Measurements from ENCODE around the gene ZBTB16.

ZBTB16 gene

DNA sequence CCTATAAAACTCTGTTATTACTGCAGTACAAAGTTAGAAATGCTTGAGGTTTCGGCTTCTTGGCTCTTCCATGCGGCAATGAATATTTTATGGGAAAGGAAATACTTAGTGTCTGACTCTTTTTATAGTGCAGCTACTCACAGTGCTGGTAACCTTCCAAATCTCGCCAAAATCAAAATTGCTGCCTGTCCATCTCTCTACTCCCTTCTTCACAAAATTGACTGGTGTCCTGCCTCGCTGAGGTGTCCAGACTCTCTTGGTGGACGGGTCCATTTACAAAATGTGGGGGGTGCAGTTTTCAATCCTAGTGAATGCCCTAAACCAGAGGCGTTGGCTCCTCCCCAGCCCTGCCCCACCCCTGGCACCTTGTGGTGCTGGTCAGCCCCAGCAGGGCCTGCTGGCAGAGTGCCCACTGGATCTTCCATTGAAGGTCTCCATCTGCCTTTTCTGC is 73.5 kb downstream of the ZBTB16 start:
- DNase-seq = no peak

DNA sequence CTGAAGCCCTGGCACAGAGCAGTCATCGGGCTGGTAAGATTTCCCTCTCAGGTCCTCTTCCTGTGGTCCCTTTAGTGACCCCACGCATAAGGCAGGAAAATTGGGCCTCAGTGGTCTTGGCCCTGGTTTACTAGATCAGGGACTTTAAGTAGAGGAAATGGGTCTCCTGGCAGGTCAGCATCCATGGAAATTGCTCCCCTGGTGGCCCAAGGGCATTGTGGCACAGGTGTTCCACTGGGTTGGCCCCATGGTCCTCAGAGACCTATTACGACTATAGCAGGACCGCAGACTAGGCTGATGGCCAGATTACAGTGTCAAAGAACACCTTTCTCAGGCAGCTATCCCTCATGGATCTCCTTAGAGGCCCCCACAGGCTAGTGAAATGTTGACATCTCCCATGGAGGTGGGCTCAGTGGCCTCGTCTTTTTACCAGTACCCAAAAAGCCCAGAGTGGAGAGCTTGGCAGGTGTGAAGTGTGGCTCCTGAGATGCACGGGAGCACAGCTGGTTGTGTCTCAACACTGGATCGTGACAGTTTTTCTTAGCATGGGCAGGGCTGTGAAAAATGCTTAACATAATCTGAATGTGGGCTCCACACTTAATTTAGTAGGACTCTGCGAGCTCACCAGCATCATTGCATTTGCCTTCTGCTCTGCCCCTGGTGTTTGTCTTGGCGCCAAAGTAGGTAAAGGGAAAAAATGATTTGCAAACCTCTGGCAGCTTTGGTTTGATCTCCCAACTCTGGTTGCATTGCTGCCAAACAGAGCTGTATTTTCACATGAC is 74.2 kb downstream of the ZBTB16 start:
- no peak for DNase-seq

DNA sequence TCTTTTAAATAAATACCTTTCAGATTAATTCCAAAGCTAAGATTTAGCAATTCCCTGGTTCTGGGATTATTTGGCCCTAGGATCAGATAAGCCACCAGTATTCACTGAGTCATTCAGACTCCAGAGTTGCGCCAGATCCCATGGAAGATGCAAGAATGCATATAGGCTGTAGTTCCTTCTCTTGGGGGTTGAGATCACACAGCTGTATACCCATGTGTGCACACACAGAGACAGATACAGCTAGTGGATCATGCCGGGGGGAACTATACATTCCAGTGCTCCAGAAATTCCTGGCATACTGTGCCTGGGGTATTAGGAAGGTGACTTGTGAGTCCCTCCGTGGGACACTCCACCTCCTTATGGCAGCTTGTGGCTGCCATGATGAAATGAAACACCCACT is 75.4 kb downstream of the ZBTB16 start:
- no peak for DNase-seq

DNA sequence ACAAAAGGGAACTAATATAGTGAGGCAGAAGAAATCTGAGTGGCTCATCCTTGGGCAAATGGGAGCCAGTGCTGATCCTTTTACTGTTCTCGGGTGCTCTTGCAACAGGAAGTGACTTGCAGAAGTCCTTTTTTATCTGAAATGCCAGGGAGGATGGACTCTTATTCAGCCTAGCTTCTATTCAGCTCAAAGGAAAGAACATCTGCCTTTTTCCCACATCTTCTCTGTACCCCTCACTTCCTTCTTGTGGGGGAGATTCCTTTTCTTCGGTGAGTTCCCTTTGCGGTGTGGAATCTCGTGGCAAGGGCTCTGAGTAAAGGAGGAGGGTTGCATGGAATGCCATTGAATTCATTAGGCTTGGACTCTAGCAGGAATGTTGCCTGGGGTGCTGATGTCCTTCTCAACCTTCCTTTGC is 76.2 kb downstream of the ZBTB16 start:
- DNase-seq = no peak

DNA sequence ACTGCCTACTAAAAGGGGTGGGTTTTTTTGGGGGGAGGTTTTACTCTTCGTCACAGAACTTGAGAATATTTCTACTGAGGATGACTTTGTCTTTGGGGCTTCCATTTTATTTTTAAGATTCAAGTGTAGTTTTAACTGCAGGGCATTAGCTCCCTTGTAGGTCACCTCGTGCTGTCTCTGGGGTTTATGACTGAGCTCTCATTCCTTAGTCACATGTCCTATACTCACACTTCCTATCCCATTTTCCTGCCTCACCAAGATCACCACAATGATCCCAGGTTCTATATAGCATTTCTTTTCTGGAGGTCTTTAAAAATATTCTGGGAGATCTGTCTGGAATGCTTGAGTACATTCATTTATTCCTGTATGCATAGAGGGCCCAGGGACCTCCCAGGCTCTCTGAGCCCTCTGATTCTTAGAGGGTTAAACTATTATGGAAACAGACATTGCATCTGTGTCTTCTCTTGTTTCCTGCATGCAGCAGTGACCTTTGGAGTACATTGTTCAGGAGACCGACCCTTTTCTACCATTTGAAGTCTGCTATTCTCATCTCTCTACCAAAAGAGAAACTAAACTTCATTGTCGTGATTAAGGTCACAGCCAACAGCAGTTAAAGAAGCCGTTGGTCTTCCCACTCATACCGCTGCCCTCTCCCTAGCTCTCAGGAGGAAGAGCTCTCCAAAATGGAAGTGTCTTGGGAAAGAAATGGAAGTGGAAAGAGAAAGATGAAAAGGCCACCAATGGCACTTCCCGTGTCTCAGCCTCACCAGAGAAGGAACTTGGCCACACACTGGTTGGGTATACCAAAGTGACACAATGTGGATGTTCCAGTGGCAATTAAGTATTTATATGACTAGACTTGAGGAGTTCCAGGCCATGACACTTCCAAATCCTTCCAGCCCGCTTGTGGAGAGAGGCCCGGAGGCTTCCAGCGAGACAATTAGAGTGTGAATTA is 77.5 kb downstream of the ZBTB16 start:
- DNase-seq = no peak

DNA sequence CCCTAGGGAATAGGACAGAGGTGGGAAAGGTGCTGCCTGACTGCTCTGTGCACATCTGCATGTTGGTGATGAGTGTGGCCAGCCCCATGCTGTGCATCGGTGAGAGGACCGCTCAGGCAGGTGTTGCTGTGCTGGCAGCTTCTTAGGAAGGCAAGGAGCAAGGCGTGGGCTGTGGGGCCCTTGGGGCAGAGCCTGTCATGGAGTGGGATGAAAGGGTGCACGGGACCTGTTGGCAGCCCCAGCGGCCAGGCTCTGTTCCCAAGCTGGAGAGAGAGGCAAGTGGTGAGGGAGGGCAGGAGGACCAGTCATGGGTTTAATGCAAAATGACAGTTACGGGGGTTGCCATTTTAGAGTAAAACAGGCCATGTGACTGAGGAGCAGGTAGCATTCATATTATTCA is 78.3 kb downstream of the ZBTB16 start:
- DNase-seq = no peak

DNA sequence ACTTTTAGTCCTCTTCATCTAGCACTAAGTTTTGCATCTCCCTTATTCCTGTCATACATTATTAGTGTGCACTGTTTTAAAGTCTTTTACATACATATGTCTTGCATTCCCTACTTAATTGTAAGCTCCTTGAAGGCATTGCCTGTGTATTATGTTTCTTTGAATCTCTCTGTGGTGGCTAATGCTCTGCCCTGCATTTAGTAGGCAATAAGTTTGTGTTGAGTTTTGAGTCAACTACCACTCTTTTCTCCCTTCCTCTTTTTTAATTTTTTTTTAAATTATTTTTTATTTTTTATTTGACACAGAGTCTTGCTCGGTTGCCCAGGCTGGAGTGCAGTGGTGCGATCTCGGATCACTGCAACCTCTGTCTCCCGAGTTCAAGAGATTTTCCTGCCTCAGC is 78.9 kb downstream of the ZBTB16 start:
- DNase-seq = no peak

DNA sequence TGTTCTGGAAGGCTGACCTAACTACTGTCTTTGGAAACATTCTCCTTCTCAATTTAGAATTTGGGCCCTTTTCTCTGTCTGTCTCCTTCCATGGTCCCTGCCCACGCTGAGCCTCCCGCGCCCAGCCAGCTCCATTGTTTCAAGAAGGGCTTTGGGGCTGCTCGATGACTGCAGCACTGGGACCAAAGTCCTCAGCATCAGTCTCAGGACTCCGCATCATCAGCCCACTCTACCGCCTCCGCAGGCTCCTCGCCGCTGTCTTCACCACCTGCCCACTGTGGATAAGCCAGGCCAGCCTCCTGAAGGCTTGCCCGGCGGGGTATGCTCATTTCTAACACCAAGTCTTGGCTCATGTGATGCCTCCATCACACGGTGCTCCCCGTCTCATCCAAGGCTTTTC is 81.3 kb downstream of the ZBTB16 start:
- no peak for DNase-seq

DNA sequence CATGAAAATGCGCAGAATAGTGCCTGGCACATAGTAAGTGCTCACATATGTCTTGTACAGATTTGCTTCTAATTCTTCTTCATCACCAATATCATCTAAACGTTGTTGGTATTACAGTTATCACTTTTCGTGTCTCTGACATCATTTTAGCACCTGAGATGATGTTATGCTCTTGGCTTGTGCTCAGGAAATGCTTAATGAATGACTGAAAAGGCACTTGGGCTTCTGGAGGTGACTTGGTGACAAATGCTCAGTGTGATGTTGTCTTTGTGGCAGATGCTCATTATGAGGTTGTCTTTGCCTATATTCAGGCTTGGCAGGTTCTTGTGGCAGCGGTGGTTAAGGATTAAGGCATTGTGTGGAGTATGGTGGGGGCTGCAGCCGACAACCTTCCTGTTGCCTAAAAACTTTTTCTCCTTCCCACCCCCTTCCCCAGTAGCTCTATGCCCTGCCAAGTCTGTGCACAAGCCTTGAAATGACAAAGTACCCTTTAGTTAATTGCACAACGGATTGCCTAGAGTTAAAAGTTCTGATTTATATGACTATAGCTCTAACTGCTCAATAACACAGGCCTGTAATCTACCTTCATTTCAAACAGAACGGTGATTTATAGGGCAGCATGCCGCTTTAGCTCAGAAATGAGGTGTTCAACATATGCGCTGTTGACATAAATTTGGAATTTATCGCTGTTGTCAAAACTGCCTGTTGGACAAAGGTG is 82.5 kb downstream of the ZBTB16 start:
- DNase-seq = no peak

DNA sequence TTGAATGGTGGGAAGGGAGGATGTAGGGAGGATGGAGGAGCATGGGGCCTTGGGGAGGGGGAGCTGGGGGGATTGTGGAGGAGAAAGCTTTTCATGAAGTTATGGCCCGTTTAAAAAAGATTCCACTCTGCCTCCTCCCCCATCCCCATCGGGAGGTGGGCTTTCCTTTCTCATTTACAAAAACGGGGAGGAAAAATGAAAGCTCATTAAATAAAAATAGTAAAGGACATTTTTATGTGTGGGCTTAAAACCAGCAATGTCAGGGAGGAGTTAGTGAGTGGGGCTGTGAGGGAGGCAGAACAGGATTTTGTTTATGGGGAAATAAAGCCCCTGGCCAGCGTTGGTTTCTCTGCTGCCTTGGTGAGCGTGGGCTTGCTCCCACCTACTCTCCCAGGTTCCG is 83.2 kb downstream of the ZBTB16 start:
- DNase-seq = no peak

DNA sequence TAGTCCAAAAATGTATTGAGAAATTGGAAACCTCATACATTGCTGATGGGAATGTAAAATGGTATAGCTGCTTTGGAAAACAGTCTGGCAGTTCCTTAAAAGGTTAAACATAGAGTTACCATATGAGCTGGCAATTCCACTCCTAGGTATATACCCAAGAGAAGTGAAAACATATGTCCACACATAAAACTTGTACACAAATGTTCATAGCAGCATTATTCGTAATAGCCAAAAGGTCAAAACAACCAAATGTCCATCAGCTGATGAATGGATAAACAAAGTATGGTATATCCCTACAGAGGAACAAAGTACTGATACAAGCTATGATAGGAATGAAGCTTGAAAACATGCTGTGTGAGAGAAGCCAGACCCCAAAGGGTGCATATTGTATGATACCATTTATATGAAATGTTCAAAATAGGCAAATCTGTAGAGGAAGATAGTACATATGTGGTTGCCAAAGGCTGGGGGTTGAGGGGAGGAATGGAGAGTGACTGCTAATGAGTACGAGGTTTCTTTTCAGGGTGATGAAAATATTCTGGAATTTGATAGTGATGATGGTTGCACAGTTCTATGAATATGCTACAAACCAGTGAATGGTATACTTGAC is 85.8 kb downstream of the ZBTB16 start:
- DNase-seq = no peak

DNA sequence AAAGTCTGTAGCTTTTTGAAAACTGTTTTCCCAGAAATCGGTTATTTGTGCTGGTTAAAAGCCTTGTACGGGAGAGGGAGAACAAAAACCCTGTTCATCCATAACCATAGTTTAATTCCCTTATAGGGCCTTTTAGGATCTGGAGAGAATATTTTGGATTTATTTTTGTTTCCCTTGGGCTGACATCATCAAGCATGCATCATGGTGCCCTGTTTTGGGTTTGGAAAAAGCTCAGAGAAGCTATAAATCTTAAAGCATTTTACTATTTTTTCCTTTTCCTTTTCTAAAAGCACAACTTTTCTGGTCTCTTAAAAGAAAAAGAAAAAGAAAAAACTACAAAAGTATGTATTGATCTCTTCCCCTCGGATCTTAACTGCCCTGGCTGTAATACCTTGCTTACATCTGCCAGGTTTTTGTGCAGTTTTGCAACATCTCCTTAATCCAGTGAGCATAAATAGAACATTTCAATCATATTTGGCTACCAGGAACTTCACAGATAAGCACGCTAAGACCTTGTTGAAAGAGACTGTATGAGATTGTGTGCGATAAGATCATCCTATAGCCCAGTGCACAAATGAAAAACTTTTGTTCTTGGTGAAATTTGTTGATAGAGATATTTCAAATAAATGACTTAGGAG is 88.0 kb downstream of the ZBTB16 start:
- no peak for DNase-seq

DNA sequence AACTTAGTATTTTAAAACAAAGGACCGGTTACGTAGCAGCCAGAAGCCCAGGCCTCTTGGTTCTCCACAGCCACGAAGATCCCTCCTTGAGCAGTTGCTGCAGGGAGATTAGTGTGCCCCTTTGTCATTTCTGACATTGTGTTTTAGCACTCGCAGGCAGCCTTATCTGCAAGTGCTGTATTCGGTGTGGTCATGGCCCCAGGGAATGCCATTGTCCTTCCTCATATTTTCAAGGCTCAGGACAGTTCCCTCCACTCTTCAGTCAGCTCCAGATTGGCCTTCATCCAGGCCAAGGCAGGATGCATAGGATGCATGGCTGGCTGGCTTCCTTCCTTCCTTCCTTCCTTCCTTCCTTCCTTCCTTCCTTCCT is 88.5 kb downstream of the ZBTB16 start:
- DNase-seq = no peak

DNA sequence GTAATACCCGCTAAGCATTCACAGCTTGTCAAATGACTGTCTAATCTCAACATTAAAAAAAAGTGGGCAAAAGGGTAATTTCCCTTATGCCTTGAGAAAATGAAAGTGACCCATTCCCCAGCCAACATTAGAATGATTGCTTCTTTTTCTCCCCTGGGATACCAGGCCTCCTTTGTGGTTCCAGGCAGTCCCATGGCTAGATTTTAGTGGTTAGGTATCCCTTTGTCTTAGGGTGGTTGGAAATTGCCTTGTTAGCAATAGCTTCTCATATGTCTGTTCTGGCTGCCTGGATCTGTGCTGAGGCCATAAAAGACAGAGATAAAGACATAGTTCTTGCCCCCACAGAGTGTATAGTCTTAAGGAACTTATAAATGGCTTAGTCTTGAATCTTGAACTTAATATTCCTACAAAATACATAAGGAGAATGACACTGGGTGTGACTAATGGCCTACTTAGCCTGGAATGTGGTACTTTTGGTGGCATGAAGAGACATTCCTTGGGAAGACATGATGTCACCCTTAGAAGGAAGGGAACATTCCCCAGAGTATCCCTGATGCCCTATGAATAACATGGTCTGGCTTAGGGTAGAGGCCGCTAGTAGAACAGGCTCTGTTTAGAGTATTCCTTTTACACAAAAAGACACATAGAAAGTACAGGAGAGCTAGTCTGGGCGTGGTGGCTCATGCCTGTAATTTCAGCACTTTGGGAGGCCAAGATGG is 90.3 kb downstream of the ZBTB16 start:
- DNase-seq = no peak

DNA sequence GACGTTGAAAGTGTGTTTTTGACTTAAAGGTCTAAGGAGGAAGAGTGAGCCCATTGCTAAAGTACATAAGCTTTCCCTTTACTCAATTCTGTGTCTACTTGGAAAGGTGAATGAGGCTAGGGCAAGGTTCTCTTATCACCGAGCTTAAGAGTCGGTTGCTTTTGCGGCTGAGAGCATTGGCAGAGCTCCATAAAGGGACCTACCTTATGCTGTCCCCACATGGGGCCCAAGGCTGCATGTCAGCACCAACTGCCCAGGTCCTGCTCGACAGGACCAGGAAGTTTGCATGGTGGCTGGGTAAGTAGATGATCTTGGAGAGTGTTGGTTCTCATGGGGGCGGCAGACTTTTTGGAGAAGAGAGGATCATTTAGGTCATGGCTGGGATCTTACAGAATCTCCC is 91.2 kb downstream of the ZBTB16 start:
- no peak for DNase-seq

DNA sequence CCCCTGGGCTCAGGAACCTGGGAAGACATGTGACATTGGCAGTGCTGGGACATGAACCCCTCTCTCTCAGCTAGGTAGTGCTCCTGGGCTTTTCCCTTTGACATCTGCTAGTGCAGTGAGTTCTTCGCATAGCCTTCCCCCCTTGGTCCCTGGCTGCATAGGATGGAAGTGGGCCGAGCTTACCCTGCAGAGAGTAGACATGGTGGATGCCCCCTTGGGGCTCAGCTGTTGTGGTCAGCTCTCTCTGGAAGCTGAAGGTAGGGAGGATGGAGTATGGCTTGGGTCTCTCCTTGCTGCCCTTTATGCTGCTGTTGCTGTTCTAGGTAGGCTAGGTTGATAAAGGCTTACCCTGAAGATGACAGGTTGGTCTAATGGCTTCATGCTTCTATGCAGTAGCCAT is 92.1 kb downstream of the ZBTB16 start:
- DNase-seq = no peak

DNA sequence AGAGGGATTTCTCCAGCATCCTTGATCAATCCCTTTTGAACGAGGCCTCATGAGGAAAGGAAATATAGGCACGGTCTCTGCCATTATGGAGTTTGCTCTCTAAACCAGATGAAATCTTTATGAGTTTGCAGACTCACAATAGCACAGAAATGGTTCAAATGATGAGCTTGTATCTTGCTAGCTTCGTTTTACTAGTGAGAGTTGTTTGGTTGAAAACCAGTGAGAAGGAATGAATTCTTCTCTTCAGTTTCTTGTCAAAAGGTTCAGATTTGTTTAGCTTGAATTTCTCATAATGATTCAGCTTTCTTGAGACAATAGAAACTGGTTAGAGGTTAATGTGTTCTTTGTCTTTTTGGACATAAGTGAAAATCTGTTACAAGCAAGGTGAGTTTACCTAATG is 92.7 kb downstream of the ZBTB16 start:
- DNase-seq = no peak

DNA sequence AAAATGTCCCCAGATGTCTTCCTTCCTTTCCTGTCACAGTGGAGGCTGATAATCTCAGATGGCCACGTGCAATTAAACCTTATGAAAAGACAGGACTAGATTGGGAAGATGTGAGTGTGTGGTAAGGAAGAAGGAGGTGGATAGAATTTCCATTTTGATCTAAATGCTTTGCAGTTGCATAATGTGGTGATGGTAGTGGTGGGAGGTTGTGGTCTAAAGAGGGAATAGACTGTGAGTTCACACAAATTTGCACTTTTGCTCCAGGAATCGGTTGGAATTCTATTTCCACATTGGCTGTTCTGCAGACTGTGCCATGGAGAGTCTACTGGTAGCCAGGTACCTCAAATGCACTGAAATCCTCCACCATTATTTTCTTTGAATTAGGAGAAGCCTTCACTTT is 93.3 kb downstream of the ZBTB16 start:
- DNase-seq = no peak

DNA sequence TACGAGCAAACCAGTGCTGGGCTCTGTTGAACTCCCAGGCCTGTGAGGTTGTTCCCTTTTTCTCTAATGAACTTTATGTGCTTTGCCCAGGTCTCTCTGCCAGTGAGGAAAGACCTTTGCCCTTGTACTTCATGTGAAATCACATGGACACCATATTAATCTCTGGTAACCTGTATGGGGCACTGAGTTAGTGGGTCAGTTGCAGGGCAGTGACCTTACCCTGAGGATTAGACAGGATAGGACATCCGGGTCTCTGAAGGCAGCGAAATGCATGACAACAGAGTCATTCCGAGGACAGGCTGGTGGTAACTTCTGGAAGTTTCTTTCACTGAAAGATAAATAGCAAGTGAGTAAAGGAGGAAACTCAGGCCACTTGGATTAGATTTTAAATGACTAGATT is 93.7 kb downstream of the ZBTB16 start:
- no peak for DNase-seq

DNA sequence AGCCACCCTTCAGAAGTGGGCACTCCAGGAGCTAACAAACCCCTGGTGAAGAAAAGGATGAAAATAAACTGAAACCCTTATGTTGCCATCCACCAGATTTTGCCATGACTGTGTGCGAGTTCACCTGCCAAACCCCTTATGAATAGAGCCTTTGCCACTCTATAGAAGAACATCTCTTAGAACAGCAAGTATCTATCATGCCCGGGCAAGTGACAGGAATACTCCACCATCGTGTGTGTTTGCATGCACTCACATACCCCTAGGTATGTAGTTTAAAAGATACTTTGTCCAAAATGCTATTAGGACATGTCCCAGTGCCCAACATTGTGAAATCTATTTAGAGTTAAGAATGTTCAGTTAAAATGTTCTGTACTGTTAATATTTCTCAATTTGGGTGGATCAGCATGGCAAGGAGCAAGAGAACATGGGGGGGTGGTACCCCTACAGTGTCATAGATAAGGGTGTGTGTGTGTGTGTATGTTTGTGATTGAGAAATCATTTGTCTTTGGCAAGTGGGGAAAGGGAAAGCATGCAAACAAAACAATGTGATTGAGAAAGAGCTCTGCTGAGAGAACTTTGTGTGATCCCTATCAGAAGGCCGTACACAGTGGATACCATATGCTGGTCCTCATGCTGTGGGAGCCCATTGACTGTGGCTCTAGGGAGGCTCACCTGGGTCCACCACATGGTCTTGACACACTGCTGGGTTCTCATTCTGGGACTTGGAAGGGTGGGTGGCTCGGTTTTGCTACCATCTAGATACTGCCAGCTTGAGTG is 94.9 kb downstream of the ZBTB16 start:
- DNase-seq = no peak

DNA sequence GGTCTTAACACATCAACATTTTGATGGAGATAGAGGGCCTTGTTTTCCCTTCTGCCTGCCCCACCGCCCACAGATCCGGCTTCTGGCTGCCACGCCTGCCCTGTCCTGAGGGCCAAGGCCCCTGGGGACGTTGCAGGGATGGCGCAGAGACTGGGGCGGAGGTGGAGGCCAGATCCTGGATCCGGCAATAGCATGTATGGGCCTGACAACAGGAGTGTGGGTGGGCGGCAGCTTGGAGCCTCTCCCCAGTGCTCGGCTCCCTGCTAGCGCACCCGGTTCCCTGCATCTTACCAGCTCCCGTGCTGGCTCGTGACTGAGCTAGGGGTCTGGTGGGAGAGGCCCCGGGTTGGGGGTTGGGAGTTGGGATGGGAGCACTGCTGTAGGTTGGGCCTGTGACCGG is 95.6 kb downstream of the ZBTB16 start:
- DNase-seq = no peak

Measured in NCI-H345 (cell line).